D721Med (cell line): Measurements from ENCODE around the gene TMED4.

Source experiments
- DNase-seq: peaks from one replicate; pipeline ENCODE4 v3.0.0; 2011; ENCODE audit warnings: low spot score; ENCODE audit not compliant: insufficient read length
- FAIRE-seq: peaks from 2 replicates; lab custom pipeline; 2011; peaks lifted over from hg19 to GRCh38; lab: Jason Lieb, UNC
- TF ChIP-seq, protein P1 (sequence below): IDR thresholded peaks from 2 replicates; pipeline ENCODE4 v1.5.1; 2012; ENCODE audit warnings: mild to moderate bottlenecking, control low read depth; ENCODE audit not compliant: insufficient read depth; ENCODE audit errors: missing control alignments

The TMED4 gene

DNA sequence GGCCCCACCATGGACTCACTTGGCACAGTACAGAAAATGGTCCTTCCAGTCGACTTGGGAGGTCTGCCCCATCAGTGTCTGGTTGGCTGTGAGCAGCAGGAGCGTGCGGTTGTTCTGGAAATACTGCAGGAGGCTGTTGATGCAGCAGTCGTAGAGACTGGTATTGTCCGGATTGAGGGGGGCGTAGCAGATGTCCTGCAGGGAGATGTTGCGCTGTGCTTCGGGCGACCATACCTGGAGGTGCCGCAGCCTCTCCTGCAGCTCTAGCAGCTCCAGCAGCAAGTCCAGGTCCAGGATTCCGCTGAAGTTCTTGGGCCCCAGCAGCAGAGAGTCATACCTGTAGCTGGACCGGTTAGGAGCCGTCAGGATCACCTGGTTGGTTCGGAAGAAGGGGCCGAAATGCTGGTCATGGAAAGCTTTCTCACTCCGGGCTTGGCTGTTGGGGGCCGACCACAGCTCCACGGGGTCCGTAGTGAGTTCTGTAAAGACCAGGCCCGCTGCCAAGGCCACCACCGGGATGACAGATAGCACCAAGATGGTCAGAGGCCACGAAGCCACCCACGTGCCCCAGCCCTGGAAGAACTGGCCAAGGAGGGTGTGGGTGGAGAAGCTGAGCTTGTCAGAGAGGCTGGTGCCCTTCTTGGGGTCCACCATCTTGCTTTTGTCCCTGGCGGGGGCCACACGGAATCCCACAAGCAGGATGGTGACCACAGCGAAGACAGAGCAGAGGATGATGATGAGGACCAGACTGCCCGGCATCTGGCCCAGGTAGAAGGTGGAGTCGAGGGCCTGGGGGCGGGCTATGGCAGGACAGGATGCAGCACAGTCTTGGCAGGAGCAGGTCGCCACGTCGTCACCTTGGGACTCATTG, 43.0 kb downstream of the TMED4 start:
- TF ChIP-seq, protein P1, sequence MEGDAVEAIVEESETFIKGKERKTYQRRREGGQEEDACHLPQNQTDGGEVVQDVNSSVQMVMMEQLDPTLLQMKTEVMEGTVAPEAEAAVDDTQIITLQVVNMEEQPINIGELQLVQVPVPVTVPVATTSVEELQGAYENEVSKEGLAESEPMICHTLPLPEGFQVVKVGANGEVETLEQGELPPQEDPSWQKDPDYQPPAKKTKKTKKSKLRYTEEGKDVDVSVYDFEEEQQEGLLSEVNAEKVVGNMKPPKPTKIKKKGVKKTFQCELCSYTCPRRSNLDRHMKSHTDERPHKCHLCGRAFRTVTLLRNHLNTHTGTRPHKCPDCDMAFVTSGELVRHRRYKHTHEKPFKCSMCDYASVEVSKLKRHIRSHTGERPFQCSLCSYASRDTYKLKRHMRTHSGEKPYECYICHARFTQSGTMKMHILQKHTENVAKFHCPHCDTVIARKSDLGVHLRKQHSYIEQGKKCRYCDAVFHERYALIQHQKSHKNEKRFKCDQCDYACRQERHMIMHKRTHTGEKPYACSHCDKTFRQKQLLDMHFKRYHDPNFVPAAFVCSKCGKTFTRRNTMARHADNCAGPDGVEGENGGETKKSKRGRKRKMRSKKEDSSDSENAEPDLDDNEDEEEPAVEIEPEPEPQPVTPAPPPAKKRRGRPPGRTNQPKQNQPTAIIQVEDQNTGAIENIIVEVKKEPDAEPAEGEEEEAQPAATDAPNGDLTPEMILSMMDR: no peak
- FAIRE-seq (no peak), DNase-seq (no peak)

DNA sequence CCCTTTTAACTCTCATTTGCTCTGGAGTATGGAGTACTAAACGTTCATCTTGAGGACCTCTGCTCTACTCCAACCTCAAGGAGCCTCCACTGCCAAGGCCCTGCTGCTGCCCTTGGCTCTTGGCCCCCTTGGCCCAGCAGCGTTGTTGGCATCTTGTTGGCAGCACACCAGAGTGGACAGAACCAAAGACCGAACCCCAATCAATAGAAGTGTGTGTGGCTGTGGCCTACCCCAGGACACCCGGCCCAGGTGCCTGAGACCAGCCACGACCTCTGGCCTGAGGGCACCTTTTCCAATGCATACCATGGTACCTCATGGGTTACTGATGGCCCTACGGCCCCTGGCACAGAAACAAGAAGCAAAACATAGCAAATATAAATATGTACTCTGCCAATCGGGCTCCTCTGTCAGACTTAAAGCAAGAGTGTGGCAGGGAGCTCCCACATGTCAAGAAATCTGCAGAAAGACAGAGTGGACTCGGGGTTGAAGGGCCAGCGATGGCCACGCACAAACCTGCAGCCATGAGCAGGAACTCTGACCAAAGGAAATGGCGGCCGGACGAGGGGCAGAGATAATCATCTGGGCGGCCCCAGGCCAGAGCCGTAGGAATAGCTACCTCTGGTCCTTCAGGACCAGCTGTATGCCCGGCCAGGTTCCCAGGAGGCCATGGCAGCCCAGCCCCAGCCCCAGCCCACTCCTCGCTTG, 43.8 kb downstream of the TMED4 start:
- FAIRE-seq: no peak
- TF ChIP-seq, protein P1: no peak
- DNase-seq: no peak

DNA sequence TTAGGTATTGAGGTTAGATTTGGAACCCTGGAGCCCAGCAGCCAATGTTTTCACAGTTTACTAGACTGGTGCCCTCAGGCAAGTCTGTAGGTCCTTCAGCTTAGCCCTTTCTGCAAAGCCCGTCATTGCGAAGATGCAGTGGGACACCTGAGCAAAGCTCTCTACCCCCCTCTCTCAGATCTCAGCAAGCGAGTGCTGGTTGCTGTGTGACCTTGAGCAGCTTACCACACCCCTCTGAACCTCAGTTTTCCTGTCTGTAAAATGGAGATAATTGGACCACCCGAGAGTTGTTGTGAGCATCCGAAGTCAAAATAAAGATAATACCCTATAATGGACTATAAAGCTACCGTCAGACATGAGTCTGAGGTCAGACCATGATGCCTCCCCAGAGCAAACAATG, 44.6 kb downstream of the TMED4 start:
- DNase-seq: no peak
- TF ChIP-seq, protein P1: no peak
- no peak for FAIRE-seq

DNA sequence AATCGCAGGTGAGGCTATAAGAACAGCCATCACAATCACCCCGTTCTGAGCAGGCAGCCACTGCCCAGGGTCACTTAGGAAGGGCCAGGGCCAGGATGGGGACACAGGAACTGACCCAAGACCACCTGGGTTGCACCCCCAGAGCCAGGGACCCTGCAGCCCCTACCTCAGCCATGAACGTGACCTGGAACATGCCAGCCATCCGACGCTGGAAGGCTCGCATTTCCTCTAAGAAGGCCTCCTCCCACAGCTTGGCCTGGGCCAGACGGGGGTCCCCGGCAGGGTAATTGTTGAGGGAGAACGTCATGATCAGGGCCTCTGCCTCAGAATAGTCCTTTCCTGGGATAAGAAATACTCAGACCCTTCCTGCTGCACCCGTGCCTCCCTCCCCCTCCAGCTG, 45.9 kb downstream of the TMED4 start:
- FAIRE-seq (no peak), DNase-seq (no peak)
- TF ChIP-seq, protein P1: no peak

DNA sequence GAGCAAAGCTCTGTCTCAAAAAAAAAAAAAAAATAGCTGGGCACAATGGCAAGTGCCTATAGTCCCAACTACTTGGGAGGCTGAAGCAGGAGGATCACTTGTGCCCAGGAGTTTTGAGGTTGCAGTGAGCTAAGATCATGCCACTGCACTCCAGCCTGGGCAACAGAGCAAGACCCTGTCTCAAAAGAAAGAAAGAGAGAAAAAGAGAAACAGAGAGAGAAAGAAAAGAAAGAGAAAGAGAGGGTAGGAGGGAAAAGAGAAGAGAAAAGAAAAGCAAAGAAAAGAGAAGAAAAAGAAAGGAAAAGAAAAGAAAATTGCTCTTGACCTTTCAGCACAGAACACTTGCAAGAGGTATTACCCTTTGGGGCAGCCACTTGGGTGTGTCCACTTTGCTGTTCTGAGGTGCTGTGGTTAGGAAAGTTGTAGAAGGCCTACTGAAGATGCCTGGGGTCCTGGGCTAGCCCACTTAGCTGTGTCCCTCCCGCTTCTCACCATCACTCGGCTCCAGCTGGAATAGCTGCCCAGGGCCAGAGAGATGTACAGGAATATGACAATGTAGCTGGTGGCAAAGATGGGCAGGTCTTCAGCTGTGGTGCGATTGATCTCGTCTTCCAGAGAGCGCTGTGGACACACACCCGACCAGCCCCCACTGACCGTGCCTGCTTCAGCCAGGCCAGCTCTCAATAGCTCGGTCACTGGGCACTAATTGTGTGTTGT, 46.5 kb downstream of the TMED4 start:
- DNase-seq (no peak), FAIRE-seq (no peak)
- TF ChIP-seq, protein P1: no peak

DNA sequence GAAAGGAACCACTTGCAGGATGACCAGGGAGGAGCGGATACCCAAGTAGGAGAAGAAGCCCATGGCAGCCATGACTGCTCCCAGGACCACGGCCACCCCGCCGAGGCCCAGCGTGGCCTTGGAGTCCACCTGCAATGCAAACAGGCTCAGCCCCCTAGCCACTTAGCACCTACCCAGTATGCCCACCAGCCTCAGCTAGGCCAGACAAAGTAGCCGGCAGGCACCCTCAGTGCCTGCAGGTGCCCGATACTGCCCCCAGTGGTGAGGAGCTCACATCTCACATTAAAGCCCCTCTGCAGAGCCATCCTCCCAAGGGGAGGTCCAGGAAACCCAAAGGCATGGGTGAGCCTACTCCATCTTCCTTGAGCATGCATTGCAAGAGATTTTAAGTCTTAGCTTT, 47.5 kb downstream of the TMED4 start:
- TF ChIP-seq, protein P1: peak; percentile 58
- DNase-seq: peak; percentile 82
- FAIRE-seq: no peak
